ENCODE measurements around the gene WDR55.
"Not testable (repeated sequence)": the region's sequence is repeated elsewhere in the genome, so short reads cannot be mapped to it uniquely, and the experiment has no call there.

Gene WDR55

GRCh38 chr5:140664359-140665119, at the start of gene WDR55:
TSS of gene WDR55 (plus strand) at chr5:140664904. CDS start at chr5:140664913, 9 bp downstream.
- peak; percentile 57 to 97 (median 93) for DNase-seq

- no peak for DNase-seq
Measured at GRCh38 chr5:140622301-140622700, 42.4 kb upstream of the WDR55 start.

DNA sequence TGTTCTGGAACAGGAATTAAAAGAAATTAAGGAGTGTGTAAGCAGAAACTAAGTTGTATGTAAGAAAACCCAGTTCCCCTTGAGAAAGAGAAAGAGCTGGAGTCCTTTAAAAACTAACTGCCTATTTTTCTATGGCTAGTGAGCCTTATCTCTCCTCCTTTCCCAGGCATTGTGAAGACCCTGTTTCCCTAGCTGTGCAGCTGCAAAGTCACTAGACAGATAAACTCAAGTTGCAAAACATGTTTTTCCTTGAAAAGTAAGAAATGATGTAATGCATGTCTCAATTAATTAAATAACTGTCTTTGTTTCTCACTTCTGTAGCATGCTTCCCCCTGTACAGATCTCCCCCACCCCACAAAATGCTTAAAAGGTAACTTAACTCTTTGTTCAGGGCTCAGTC, 41.6 kb upstream of the WDR55 start:
- not testable (repeated sequence) for DNase-seq

GRCh38 chr5:140624886-140625285, 39.8 kb upstream of the WDR55 start:
- not testable (repeated sequence) for DNase-seq

DNA sequence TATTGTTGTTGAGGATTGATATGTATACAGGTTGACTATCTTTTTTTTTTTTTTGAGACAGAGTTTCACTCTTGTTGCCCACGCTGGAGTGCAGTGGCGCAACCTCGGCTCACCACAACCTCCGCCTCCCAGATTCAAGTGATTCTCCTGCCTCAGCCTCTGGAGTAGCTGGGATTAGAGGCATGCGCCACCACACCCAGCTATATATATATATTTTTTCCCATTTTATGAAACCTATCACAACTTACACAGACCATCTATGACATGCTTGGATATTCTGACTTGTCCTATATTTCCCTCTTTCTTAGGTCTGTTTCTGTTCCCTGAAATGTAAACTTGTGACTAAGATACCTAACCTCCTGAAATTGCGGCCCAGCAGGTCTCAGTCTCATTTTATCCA, 36.7 kb upstream of the WDR55 start:
- DNase-seq, result no peak

DNA sequence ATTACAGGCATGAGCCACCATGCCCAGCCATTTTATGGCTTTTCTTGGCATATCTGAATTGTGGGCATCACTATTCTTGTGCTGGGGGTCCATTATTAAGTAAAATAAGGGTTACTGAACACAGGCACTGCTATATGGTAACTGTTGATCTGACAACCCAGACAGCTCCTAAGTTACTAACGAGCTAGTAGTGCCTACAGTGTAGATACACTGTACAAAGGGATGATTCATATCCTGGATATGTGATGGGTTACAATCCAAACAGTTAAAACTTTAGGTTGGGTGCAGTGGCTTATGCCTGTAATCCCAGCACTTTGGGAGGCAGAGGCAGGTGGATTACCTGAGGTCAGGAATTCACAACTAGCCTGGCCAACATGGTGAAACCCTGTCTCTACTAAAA, 36.0 kb upstream of the WDR55 start:
- no peak for DNase-seq

DNA sequence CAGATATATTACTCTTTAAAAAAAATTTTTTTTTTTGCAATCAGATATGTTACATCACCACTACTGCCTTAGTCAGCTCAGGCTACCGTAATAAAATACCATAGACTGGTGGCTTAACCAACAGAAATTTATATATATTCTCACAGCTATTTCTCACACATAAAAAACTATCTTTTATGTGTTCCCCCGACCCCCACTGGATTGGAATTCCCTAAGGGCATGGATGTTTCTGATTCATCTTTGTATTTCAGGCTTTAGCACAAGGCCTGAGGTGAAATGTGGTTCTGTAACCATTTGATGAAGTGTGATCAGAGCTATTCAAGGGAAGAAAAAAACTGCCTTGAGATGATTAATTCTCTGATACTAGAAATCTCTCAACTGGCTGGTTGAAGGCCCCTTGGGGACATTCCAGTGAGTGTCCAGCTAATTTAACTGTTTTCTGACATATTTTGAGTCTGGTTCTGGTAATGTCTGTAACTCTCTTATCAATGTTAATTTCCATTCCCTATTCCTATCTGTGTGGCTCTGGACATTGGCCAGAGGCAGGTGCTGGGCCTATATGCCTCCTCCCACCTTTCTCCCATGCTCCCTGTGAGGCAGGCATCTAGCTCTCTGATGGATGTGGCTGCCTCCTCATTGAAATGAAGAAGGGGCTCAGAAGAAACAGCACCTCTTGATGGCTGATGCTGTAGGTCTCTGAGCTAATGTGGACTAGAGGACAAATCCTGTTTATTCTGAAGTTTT, 34.2 kb upstream of the WDR55 start:
- no peak for DNase-seq

DNA sequence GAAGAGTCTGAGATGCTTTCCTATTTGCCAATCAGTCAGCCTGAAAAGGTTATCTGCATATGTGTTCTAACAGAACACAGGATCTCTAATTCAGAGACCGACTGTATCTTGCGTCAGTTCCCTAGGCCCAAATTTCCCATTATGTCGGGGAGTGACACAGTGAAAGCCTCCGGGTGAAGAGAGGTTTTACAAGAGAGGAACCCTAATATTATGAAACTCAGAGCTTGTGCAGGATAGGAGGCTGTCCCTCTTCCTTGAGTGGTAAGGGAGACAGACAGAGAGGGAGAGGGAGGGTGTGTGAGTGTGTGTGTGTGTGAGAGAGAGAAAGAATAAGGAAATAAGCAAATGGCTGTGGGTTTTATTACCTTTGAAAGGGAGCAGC, 33.7 kb upstream of the WDR55 start:
- DNase-seq, result peak in 1 of 51 donors; percentile 2

- peak in 1 of 51 donors; percentile 44 for DNase-seq
Measured at GRCh38 chr5:140631831-140632365, 32.8 kb upstream of the WDR55 start.

DNA sequence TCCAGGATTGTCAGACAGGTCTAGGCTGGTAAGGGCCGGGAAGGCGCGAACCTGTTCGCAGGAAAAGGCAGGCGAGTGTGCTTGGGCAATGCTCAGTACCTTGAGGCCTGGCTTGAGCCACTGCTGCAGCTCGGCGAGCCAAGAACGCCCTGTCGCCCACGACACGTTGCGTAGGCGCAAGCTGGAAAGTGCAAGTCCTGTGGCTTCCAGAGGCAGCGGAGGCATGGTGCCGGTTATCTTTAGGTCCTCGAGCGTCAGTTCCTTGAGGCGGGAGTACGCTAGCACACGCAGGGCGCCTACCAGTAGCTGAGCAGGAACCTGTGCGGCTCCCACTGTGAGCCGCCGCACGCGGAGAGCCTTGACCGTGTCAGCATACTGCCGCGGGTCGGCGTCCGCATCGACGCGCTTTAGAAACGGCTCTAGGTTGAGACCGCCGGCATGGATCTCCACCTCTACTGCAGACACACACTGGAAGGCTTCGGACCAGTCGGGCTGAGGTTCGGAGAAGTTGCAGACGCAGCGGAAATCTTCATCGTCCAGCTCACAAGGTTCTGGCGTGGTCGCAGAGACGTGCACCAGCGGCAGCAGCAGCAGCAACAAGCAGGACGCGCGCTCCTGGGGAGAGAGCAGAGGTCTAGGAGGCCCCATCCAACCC, 32.2 kb upstream of the WDR55 start:
- DNase-seq, result peak in 25 of 51 donors; percentile 8 to 69 (median 40)

DNA sequence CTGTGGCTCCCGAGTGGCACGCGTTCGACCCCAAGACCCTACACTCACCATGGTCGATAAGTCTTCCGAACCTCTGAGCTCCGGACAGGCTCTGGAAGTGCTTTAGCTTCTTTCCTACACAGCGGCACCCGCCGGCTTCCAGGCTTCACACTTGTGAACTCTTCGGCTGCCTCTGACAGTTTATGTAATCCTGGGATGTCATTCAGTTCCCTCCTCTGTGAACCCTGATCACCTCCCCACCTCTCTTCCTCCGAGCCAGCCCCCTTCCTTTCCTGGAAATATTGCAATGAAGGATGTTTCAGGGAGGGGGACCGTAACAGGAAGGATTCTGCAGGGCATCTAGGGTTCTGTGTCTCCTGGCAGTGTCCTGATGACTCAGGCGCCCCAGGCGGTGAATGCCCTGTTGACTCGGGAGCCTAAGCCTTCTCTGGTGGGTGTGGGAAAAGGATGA, 31.7 kb upstream of the WDR55 start, which contains the start of gene CD14:
TSS of gene CD14 (minus strand) at position 155 of the 451 bp plus-strand sequence. CDS start at position 51, 104 bp downstream.
- DNase-seq, result peak in 14 of 51 donors; percentile 15 to 59 (median 32)

DNA sequence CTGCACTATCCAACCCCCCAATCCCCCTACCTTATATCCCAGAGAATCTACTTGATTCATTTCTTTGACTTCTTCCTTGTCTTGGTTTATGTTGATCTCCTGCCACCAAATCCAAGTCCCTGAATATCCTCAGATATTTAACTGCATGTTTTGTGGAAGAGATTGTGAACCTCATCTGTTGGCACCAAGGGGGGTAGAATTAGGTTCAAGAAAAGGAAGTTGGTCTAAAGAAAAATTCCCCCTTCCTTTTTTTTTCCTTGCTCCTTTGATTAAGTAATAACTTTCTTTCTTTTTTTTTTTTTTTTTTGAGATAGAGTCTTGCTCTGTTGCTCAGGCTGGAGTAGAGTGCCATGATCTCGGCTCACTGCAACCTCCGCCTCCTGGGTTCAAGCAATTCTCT, 31.2 kb upstream of the WDR55 start:
- no peak for DNase-seq

- no peak for DNase-seq
Measured at GRCh38 chr5:140634103-140634502, 30.6 kb upstream of the WDR55 start.

DNA sequence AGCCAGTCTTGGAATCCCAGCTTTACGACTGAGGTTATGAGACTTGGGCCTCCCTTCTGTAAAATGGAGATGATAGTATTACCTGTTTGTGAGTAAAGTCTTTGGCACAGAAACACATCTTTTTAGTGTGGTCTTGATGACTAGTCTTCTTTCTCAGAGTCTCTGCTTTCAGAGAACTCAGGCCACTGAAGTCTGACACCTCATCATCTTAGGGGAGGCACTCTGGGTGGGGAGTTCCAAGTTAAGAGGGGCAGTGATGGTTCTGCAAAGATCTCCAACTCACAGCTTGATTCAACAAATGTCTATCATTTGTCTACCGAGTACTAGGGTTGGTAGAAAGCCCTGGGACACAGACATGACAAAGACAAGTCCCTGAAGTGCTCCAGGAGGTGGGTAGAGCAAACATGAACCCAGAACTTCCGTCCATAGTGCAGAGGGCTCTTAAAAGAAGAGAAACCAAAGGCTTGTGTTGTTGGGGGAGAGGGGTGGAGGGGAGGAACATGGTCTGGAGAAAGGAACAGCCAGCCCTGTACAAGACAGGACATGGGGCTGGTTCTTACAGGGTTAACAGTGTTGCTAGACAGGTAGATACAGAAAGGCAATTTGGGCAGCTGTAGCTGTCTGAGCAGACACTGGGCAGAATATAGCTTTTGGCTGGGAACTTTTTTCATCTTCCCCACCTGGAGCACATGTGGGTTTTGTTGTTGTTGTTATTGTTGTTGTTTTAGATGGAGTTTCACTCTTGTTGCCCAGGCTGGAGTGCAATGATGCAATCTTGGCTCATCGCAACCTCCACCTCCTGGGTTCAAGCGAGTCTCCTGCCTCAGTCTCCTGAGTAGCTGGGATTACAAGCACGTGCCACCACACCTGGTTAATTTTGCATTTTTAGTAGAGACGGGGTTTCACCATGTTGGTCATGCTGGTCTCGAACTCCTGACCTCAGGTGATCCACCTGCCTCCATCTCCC, 29.1 kb upstream of the WDR55 start:
- DNase-seq, result no peak

GRCh38 chr5:140637371-140638100, 27.2 kb upstream of the WDR55 start:
- DNase-seq, result no peak

- not testable (repeated sequence) for DNase-seq
Measured at GRCh38 chr5:140638898-140639147, 25.9 kb upstream of the WDR55 start.

GRCh38 chr5:140639148-140639981, 25.3 kb upstream of the WDR55 start, which contains the start of gene TMCO6:
TSS of gene TMCO6 (plus strand) at chr5:140639451. CDS start at chr5:140639528, 77 bp downstream.
- peak; percentile 39 to 98 (median 94) for DNase-seq

GRCh38 chr5:140641716-140642115, 23.0 kb upstream of the WDR55 start:
- no peak for DNase-seq

DNA sequence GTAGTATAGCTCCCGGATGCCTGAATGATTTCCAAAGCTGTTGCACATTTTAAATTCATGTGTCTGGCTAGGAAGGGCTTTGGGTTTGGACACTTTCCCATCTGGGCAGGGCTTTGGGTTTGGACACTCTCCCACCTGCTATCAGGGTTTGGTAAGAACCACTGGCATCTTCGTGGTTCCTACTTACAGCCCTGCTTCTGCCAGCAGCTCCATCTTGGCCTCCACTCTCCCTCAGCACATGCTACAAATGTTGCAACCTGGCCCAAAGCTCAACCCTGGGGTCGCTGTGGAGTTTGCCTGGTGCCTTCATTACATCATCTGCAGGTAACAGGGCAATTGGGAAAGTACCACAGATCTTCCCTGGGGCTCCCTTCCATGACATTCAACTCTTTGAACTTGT, 22.0 kb upstream of the WDR55 start:
- DNase-seq, result no peak

Measured in hypothalamus (tissue), 51 donors.